ENCODE results near the gene RRP7A. TPM values are rescaled to one million over a fixed set of nuclear protein-coding genes. Genes with fewer than 3 reads are reported as not detected.

The RRP7A gene
- total RNA-seq, 1 experiment from 2014 or later = 101 TPM

- Histone ChIP-seq H3K27ac (ENCODE audit: insufficient read length, low read depth, low read length) (no peak overlapping the region), H2AFZ (ENCODE audit: low read length) (no peak overlapping the region), H3T11ph (ENCODE audit: low read length) (no peak overlapping the region), H3K56ac (ENCODE audit: insufficient read length, low read depth, low read length) (no peak overlapping the region), H3K23ac (ENCODE audit: insufficient read length, low read depth, low read length) (no peak overlapping the region), H2BK120ac (ENCODE audit: low read depth, low read length, poor library complexity, severe bottlenecking) (no peak overlapping the region), H3K23me2 (ENCODE audit: insufficient read length, low read depth, low read length, poor library complexity, severe bottlenecking) (no peaks in the 10 kb centered on the region), H2BK5ac (ENCODE audit: insufficient read length, low read length) (no peak overlapping the region), H4K20me1 (ENCODE audit: control insufficient read depth, insufficient read depth, insufficient read length) (no peaks in the 10 kb centered on the region), H3K79me2 (ENCODE audit: insufficient read depth, low read length) (no peaks in the 10 kb centered on the region), H2BK12ac (ENCODE audit: insufficient read length, low read depth, low read length) (no peak overlapping the region), H2BK20ac (ENCODE audit: low read depth, low read length, poor library complexity, severe bottlenecking) (no peak overlapping the region), H4K5ac (ENCODE audit: insufficient read length, low read depth, low read length) (no peak overlapping the region), H3K14ac (ENCODE audit: insufficient read depth, low read length) (no peak overlapping the region), H3K4ac (ENCODE audit: low read depth, low read length) (no peak overlapping the region), H2AK5ac (ENCODE audit: insufficient read length, low read length) (no peak overlapping the region), H2BK15ac (ENCODE audit: low read depth, low read length) (no peak overlapping the region), H3K79me1 (ENCODE audit: insufficient read depth, low read depth, low read length, poor library complexity, severe bottlenecking) (no peaks in the 10 kb centered on the region), H3K9me3 (ENCODE audit: control insufficient read depth, low read depth, low read length) (no peaks in the 10 kb centered on the region), H4K91ac (ENCODE audit: insufficient read length, low read depth, low read length) (no peak overlapping the region), H3K9ac (ENCODE audit: extremely low read depth, insufficient read length, low read length) (no peak overlapping the region), H3K4me1 (ENCODE audit: insufficient read depth, low read length) (no peaks in the 10 kb centered on the region), H3K4me2 (ENCODE audit: insufficient read depth, insufficient read length, low read length) (no peak overlapping the region), H4K8ac (replicated peaks; ENCODE audit: insufficient read length, low read depth, low read length) (no peak overlapping the region), H3K27me3 (ENCODE audit: insufficient read depth, low read length) (no peaks in the 10 kb centered on the region), H3K18ac (ENCODE audit: insufficient read length, low read depth, low read length) (no peak overlapping the region)
- H3K27me3 Mint-ChIP-seq (ENCODE audit: low read depth) = peaks cover 18% of the 10 kb centered on the region
- no peak overlapping the region for H3K27ac Mint-ChIP-seq
- H3K4me1 Mint-ChIP-seq = peaks cover 7 to 16% of the 10 kb centered on the region in 2 experiments
- no peaks in the 10 kb centered on the region for H3K36me3 Mint-ChIP-seq (ENCODE audit: insufficient read depth in 1 of 3, low read depth in 3 of 3)
- no CpG with 5 or more reads among the region's 5 CpGs for WGBS (ENCODE audit: extremely low coverage, insufficient read length, low lambda C conversion rate)
- peak; percentile 79 for TF ChIP-seq CTCF (conservative IDR thresholded peaks at IDR 0.05)
- H3K9me3 Mint-ChIP-seq = no peaks in the 10 kb centered on the region
- no peak for DNase-seq
- no peak overlapping the region for H3K4me3 Mint-ChIP-seq
These were observed 46.0 kb downstream of the RRP7A start for GRCh38 chr22:42473484-42474193.

All from H9 (cell line).